K562 (cell line): ENCODE results near the gene C1orf122.

Experiments used
- CEBPB ChIP-seq: fragments of 450-650 bp; IDR thresholded peaks from 2 replicates; pipeline ENCODE4 v1.6.1; 2016; ENCODE audit warnings: missing genetic modification characterization, missing compliant biosample characterization
- CTCF ChIP-seq, 3 experiments: IDR thresholded peaks in 2 of 3; conservative IDR thresholded peaks in 1 of 3; 2 replicates each; pipeline ENCODE4 v1.5.1; 2011 to 2012; ENCODE audit warnings: low read length in 3 of 3, mild to moderate bottlenecking in 3 of 3, control low read depth in 2 of 3, improper control_type of control experiment in 1 of 3, inconsistent platforms in 1 of 3, low read depth in 1 of 3, mixed read lengths in 1 of 3, moderate library complexity in 1 of 3; ENCODE audit not compliant: insufficient read depth in 2 of 3

DNA sequence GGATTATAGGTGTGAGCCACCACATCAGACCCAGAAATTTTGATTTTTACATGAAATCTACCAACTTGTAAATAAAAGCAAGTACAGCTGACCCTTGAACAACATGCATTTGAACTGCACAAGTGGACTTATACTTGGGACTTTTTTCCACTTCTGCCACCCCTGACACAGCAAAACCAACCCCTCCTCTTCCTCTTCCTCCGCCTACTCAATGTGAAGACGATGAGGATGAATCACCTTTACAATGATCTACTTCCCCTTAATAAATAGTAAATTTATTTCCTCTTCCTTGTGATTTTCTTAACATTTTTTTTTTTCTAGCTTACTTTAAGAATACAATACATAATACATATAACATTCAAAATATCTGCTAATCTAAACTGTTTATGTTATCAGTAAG lies 17.9 kb downstream of the C1orf122 start:
- no peak for TF ChIP-seq CEBPB (tag)
- TF ChIP-seq CTCF (IDR thresholded peaks at IDR 0.05 in 2 of 3, conservative IDR thresholded peaks at IDR 0.05 in 1 of 3; ENCODE audit: insufficient read depth in 2 of 3, low read depth in 1 of 3, low read length in 3 of 3), result no peak
